Body of pancreas (tissue), 4 donors: ENCODE results near the gene TMEM256. TPM values are rescaled to one million over a fixed set of nuclear protein-coding genes. Genes with fewer than 3 reads are reported as not detected.

Source experiments
- ATAC-seq: fragments of 150-250 bp; one replicate; pipeline ENCODE4 v1.9.1; 2016
- DNase-seq, 4 donors: peaks; one replicate each; pipeline ENCODE4 v3.0.0-alpha.2; 2019
- H3K27ac ChIP-seq, 4 donors: fragments of 200-600 bp; sonication (generic); 1 replicate in 3 of 4; 2 replicates in 1 of 4; pipeline versions ENCODE4 v1.5.1 to v1.6.1; 2016 to 2019; ENCODE audit warnings: mild to moderate bottlenecking in 1 of 4, mixed read lengths in 1 of 4, moderate library complexity in 1 of 4
- H3K27me3 ChIP-seq, 2 donors: fragments of 200-600 bp; sonication (generic); one replicate each; pipeline ENCODE4 v1.6.0; 2016; ENCODE audit warnings: mild to moderate bottlenecking in 1 of 2
- H3K36me3 ChIP-seq, 2 donors: fragments of 200-600 bp; sonication (generic); replicated peaks in 1 of 2; 2 replicates each; pipeline ENCODE4 v1.5.1; 2016; ENCODE audit warnings: low read depth in 2 of 2; ENCODE audit not compliant: insufficient read depth in 1 of 2
- H3K4me1 ChIP-seq: fragments of 200-600 bp; sonication (generic); one replicate; pipeline ENCODE4 v1.6.0; 2016
- H3K4me3 ChIP-seq, 2 donors: fragments of 200-600 bp; sonication (generic); 1 replicate in 1 of 2; 2 replicates in 1 of 2; pipeline ENCODE4 v1.5.1; 2016 to 2019
- H3K9me3 ChIP-seq, 3 donors: fragments of 200-600 bp; sonication (generic); 1 replicate in 2 of 3; 2 replicates in 1 of 3; pipeline ENCODE4 v1.5.1; 2016
- POLR2A ChIP-seq, 3 donors: fragments of 450-650 bp; IDR thresholded peaks; one replicate each; pipeline ENCODE4 v1.6.1; 2016; ENCODE audit warnings: antibody characterized with exemption in 3 of 3, mild to moderate bottlenecking in 2 of 3
- WGBS, 2 donors: methylation state at CpG; one replicate each; pipeline ENCODE4 v1.1.5; 2017; 5-methylcytosine and 5-hydroxymethylcytosine counted together
- intact Hi-C: fragments of 100-400 bp; cut with DNase I; formaldehyde crosslinking; loops from one replicate; pipeline ENCODE4 v1.15.1; 2023
- total RNA-seq, 2 donors: library from RNA; depleted of rRNA; stranded (reverse); fragments of >200 nt; gene quantifications; one replicate each; pipeline ENCODE4 v1.1.0, GENCODE V29; 2016
- TF ChIP-seq, protein P1 (sequence below), 7 experiments: fragments of 450-650 bp in 4 of 7; fragments of 200-600 bp in 3 of 7; sonication (generic) in 3 of 7; IDR thresholded peaks; one replicate each; pipeline ENCODE4 v1.5.1; 2016 to 2019; ENCODE audit warnings: antibody characterized with exemption in 7 of 7

Gene TMEM256
- total RNA-seq, 2 donors from 2014 or later = 14.5 to 21.8 TPM

- no peak overlapping the region for H3K4me3 ChIP-seq
- no peaks in the 10 kb centered on the region for H3K4me1 ChIP-seq
- intact Hi-C loops = no loop called here
- H3K9me3 ChIP-seq = no peaks in the 10 kb centered on the region
- DNase-seq (no peak), ATAC-seq (no peak)
- WGBS, 2 donors = 79 to 81% methylated on average over 17 to 25 of the region's 25 CpGs
- H3K27me3 ChIP-seq = no peaks in the 10 kb centered on the region
- TF ChIP-seq, protein P1, sequence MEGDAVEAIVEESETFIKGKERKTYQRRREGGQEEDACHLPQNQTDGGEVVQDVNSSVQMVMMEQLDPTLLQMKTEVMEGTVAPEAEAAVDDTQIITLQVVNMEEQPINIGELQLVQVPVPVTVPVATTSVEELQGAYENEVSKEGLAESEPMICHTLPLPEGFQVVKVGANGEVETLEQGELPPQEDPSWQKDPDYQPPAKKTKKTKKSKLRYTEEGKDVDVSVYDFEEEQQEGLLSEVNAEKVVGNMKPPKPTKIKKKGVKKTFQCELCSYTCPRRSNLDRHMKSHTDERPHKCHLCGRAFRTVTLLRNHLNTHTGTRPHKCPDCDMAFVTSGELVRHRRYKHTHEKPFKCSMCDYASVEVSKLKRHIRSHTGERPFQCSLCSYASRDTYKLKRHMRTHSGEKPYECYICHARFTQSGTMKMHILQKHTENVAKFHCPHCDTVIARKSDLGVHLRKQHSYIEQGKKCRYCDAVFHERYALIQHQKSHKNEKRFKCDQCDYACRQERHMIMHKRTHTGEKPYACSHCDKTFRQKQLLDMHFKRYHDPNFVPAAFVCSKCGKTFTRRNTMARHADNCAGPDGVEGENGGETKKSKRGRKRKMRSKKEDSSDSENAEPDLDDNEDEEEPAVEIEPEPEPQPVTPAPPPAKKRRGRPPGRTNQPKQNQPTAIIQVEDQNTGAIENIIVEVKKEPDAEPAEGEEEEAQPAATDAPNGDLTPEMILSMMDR (IDR thresholded peaks at IDR 0.05) = no peak
- TF ChIP-seq POLR2A (IDR thresholded peaks at IDR 0.05) = no peak
- H3K36me3 ChIP-seq = no peaks in the 10 kb centered on the region
- H3K27ac ChIP-seq = no peak overlapping the region
Observed at GRCh38 chr17:7410634-7411426, 6.9 kb upstream of the TMEM256 start.

DNA sequence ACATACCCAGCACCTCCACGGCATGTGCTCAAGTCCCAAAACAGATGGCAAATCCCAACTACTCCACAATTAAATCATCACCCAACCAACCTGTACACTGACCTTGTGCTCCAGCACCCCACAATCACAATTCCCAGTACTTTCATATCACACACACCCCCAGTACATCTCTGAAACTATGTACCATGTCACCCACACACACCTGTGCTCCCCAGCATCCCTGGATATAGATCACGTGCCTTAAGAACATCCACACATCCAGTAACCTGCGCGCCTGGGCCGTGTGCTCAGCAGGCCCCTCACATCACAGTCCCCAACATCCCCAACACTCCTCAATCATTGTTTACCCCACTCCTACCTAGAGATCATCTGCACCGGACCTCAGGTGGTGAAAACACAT is 5.8 kb upstream of the TMEM256 start:
- TF ChIP-seq, protein P1 (IDR thresholded peaks at IDR 0.05) = no peak
- no peak for TF ChIP-seq POLR2A (IDR thresholded peaks at IDR 0.05)
- Histone ChIP-seq H3K36me3 (no peaks in the 10 kb centered on the region), H3K27me3 (no peaks in the 10 kb centered on the region), H3K4me3 (no peak overlapping the region), H3K4me1 (peaks cover 9% of the 10 kb centered on the region), H3K27ac (no peak overlapping the region), H3K9me3 (no peaks in the 10 kb centered on the region)
- 79 to 86% methylated on average over 6 of the region's 6 CpGs for WGBS, 2 donors
- intact Hi-C loops = no loop called here
- ATAC-seq (no peak), DNase-seq (no peak)

DNA sequence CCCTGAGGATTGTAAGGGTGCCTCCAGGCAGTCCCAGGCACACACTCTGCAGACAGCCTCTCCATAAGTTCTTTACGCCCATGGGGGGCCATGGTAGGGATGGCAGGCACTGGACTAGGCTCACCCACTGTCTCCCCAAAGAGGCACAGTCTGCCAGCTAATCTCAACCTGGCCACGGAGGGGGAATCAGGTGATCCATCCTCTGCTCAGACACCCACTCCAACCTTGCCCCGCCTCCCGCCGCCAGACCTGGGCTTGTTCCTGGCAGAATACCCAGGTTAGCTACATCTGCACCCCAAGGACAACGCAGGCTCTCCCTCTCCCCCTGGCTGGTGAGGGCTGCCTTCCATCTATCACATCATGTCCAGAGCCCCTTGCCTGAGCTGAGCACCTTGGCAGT is 5.0 kb upstream of the TMEM256 start:
- Histone ChIP-seq H3K4me3 (no peak overlapping the region), H3K27me3 (no peaks in the 10 kb centered on the region), H3K27ac (no peak overlapping the region), H3K9me3 (no peaks in the 10 kb centered on the region), H3K4me1 (peaks cover 13% of the 10 kb centered on the region), H3K36me3 (no peaks in the 10 kb centered on the region)
- DNase-seq (no peak), ATAC-seq (no peak)
- intact Hi-C loops = no loop called here
- TF ChIP-seq, protein P1 (IDR thresholded peaks at IDR 0.05) = no peak
- no peak for TF ChIP-seq POLR2A (IDR thresholded peaks at IDR 0.05)
- WGBS, 2 donors = 79% methylated on average over 6 of the region's 6 CpGs; no CpG with 5 or more reads in 1 of the 2 donors

GRCh38 chr17:7408252-7408727 is 4.4 kb upstream of the TMEM256 start:
- ATAC-seq = no peak
- intact Hi-C loops = no loop called here
- no peak overlapping the region for H3K4me3 ChIP-seq
- no peak for DNase-seq
- WGBS, 2 donors = 65 to 91% methylated on average over 17 to 49 of the region's 58 CpGs
- H3K27ac ChIP-seq = no peak overlapping the region
- H3K36me3 ChIP-seq = no peaks in the 10 kb centered on the region
- no peak for TF ChIP-seq POLR2A (IDR thresholded peaks at IDR 0.05)
- TF ChIP-seq, protein P1 (IDR thresholded peaks at IDR 0.05) = no peak
- peaks cover 15% of the 10 kb centered on the region for H3K4me1 ChIP-seq
- H3K27me3 ChIP-seq = no peaks in the 10 kb centered on the region
- no peaks in the 10 kb centered on the region for H3K9me3 ChIP-seq
